IgD-negative memory B cell (primary cell): ENCODE measurements around the gene CHAT. TPM values are rescaled to one million over a fixed set of nuclear protein-coding genes. Genes with fewer than 3 reads are reported as not detected.
A peak's percentile ranks its signal among the peaks of the same experiment; 100 is the strongest.

Source experiments
- H3K27ac Mint-ChIP-seq, 3 donors: one replicate each; pipeline ENCODE4 v1.8.0; 2020 to 2022; ENCODE audit warnings: mild to moderate bottlenecking in 3 of 3, mixed read lengths in 3 of 3, moderate library complexity in 1 of 3
- H3K27me3 Mint-ChIP-seq: one replicate; pipeline ENCODE4 v1.8.0; 2021; ENCODE audit warnings: mixed read lengths
- H3K36me3 Mint-ChIP-seq: one replicate; pipeline ENCODE4 v1.8.0; 2020; ENCODE audit warnings: mild to moderate bottlenecking, mixed read lengths
- H3K4me1 Mint-ChIP-seq, 3 donors: one replicate each; pipeline ENCODE4 v1.8.0; 2020 to 2022; ENCODE audit warnings: mixed read lengths in 3 of 3, mild to moderate bottlenecking in 1 of 3
- H3K4me3 Mint-ChIP-seq, 4 donors: one replicate each; pipeline ENCODE4 v1.8.0; 2020 to 2022; ENCODE audit warnings: mild to moderate bottlenecking in 4 of 4, mixed read lengths in 4 of 4, moderate library complexity in 3 of 4
- H3K9me3 Mint-ChIP-seq, 3 donors: one replicate each; pipeline ENCODE4 v1.8.0; 2020 to 2021; ENCODE audit warnings: mixed read lengths in 3 of 3, mild to moderate bottlenecking in 1 of 3
- polyA plus RNA-seq: library from polyadenylated mRNA; unstranded; fragments of 300-500 nt; fragmentation: Illumina TruSeq; gene quantifications from one replicate; pipeline ENCODE4 v1.2.3, GENCODE V29; 2021

Gene CHAT
- polyA plus RNA-seq, 1 donor from 2014 or later = not detected

DNA sequence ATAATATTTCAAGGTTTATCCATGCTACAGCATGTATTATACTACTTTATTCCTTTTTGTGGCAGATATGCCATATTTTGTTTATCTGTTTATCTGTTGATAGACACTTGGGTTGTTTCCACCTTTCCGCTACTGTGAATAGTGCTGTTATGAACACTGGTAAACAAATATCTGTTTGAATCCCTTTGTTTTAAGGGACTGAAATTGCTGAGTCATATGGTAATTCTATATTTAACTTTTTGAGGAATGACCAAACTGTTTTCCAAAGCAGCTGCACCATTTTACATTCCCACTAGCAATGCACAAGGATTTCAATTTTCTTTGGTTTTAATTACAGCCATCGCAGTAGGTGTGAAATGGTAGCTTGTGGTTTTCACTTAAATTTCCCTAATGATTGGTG, 69.0 kb downstream of the CHAT start:
- no peak overlapping the region for H3K4me3 Mint-ChIP-seq
- no peaks in the 10 kb centered on the region for H3K4me1 Mint-ChIP-seq
- H3K9me3 Mint-ChIP-seq = peaks cover 12 to 27% (median 25%) of the 10 kb centered on the region in 3 donors
- no peaks in the 10 kb centered on the region for H3K36me3 Mint-ChIP-seq
- H3K27me3 Mint-ChIP-seq = peaks cover 28% of the 10 kb centered on the region
- H3K27ac Mint-ChIP-seq = no peak overlapping the region

- Mint-ChIP-seq H3K36me3 (no peaks in the 10 kb centered on the region), H3K4me3 (no peak overlapping the region), H3K27me3 (peaks cover 42% of the 10 kb centered on the region), H3K9me3 (peaks cover 11 to 17% (median 17%) of the 10 kb centered on the region in 3 donors), H3K27ac (no peak overlapping the region), H3K4me1 (no peaks in the 10 kb centered on the region)
These were observed 72.8 kb downstream of the CHAT start for GRCh38 chr10:49686651-49687050.

DNA sequence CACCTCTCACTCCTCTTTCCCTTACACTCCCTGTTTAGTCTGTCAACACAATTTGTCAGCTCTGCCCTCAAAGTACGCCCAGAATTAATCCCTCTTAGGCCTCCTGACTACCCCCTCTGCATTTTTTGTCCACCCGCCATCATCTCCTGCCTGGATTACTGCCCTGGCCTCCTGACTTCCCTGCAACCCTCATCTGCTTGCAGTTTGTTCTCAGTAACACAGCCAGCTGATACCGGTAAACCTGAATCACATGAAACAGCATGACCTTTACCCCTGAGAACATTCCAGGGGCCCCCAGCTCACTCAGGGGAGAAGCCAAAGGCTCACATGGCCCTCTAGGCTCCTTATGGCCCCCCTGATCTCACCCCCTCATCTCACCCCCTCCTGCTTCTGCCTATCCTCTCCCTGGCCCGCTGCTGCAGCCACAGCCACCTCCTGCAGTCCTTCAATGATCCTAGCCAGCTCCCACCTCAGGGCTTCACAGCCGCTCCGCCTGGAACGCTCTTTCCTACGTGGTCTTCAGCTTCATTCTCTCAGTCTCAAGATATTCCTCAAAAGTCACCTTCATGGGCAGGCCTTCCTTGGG, 74.5 kb downstream of the CHAT start:
- peak overlapping the region in 1 of 3 donors; percentile 24 for H3K27ac Mint-ChIP-seq
- no peaks in the 10 kb centered on the region for H3K4me1 Mint-ChIP-seq
- H3K4me3 Mint-ChIP-seq = no peak overlapping the region
- peaks cover 50% of the 10 kb centered on the region for H3K27me3 Mint-ChIP-seq
- H3K36me3 Mint-ChIP-seq = no peaks in the 10 kb centered on the region
- H3K9me3 Mint-ChIP-seq = peaks cover 6 to 19% (median 8%) of the 10 kb centered on the region in 3 donors

- Mint-ChIP-seq H3K4me3 (no peak overlapping the region), H3K9me3 (peaks cover 6 to 22% (median 12%) of the 10 kb centered on the region in 3 donors), H3K27me3 (peaks cover 50% of the 10 kb centered on the region), H3K36me3 (no peaks in the 10 kb centered on the region), H3K4me1 (no peaks in the 10 kb centered on the region), H3K27ac (no peak overlapping the region)
These were observed 75.1 kb downstream of the CHAT start for GRCh38 chr10:49688920-49689319.

DNA sequence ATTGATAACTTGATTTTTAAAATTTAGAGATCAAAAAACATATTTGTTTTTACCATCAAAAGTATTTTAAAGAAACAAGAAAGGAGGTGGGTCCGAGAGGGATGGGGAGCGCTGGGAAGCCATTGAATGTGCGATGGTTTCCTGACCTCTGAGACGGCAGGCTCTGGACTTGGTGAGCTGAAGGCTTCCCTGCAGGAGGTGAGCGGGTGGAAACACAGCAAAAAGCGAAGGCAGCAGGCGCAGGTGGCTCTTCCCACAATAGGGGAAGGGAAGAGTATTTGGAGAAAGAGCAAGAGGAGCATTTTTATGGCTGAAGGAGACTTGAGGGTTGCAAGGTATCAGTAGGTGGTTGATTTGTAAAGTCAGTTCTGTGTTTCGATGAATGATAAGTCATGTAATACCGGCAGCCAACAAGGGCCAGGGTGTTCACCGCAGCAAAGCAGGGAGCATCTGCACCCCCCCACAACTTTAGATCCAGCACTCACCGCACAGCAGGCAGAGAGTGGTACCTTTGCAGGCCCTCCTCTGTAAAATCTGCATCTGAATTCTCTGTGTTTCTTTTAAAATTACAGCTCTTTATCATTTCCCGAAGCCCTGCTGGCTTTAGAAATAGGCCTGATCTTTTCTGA, 76.2 kb downstream of the CHAT start:
- Mint-ChIP-seq H3K27ac (no peak overlapping the region), H3K4me3 (no peak overlapping the region), H3K9me3 (peaks cover 2 to 18% (median 13%) of the 10 kb centered on the region in 3 donors), H3K36me3 (no peaks in the 10 kb centered on the region), H3K27me3 (peaks cover 50% of the 10 kb centered on the region), H3K4me1 (no peaks in the 10 kb centered on the region)

- Mint-ChIP-seq H3K27me3 (peaks cover 49% of the 10 kb centered on the region), H3K4me3 (no peak overlapping the region), H3K4me1 (no peaks in the 10 kb centered on the region), H3K9me3 (peaks cover 4 to 15% (median 13%) of the 10 kb centered on the region in 3 donors), H3K36me3 (no peaks in the 10 kb centered on the region), H3K27ac (no peak overlapping the region)
These were observed 77.0 kb downstream of the CHAT start for GRCh38 chr10:49690698-49691356.

- Mint-ChIP-seq H3K4me3 (no peak overlapping the region), H3K27ac (no peak overlapping the region), H3K27me3 (peaks cover 49% of the 10 kb centered on the region), H3K9me3 (peaks cover 4 to 13% (median 10%) of the 10 kb centered on the region in 3 donors), H3K4me1 (peaks cover 0 to 2% (median 0%) of the 10 kb centered on the region in 3 donors), H3K36me3 (peaks cover 1% of the 10 kb centered on the region)
These were observed 77.8 kb downstream of the CHAT start for GRCh38 chr10:49691588-49691987.

GRCh38 chr10:49694466-49694865, 80.6 kb downstream of the CHAT start:
- peaks cover 0 to 2% (median 0%) of the 10 kb centered on the region in 3 donors for H3K4me1 Mint-ChIP-seq
- peaks cover 2% of the 10 kb centered on the region for H3K36me3 Mint-ChIP-seq
- no peak overlapping the region for H3K27ac Mint-ChIP-seq
- peaks cover 27% of the 10 kb centered on the region for H3K27me3 Mint-ChIP-seq
- peaks cover 2 to 5% (median 5%) of the 10 kb centered on the region in 3 donors for H3K9me3 Mint-ChIP-seq
- no peak overlapping the region for H3K4me3 Mint-ChIP-seq

DNA sequence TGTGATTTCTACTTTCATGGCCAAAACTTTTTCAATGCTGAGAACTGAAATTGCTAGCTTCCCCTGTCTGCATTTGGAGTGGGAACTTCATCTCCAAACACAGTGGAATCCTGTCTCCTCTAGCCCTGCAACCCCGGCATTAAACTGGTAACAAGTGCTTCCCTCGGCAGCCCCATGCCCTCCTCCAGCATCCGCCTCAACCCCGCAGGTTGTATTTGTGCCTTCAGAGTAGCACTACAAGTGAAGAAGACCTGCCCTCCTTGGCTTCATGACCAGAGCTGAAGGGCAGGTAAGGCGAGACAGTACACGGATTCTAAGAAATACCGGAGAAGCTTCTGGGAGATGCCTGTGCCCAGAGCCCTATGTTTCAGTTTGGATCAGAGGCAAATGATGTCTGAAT, 82.5 kb downstream of the CHAT start:
- H3K9me3 Mint-ChIP-seq = peaks cover 2 to 5% (median 5%) of the 10 kb centered on the region in 3 donors
- H3K36me3 Mint-ChIP-seq = peaks cover 4% of the 10 kb centered on the region
- H3K27me3 Mint-ChIP-seq = peaks cover 14% of the 10 kb centered on the region
- H3K4me3 Mint-ChIP-seq = no peak overlapping the region
- H3K4me1 Mint-ChIP-seq = peaks cover 0 to 2% (median 0%) of the 10 kb centered on the region in 3 donors
- no peak overlapping the region for H3K27ac Mint-ChIP-seq

DNA sequence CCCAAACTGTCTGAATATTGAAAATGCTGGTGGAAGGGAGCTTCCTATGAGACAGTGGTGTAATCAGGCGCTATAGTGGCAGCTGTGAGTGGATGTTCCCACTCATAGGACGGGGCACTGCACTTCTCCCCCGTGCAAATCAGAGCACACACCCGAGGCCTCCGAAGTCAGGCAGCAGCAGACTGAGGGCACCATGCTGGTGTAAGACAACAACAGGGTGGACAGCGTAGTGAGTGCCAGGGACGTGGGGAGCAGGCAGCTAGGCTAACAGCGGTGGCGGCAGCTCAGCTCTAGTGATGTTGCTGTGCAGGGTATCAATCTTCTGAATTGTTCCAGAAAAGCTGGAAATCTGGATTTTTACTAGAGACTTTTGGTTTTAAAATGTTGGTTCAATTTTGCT, 84.8 kb downstream of the CHAT start:
- Mint-ChIP-seq H3K27me3 (peaks cover 3% of the 10 kb centered on the region), H3K9me3 (peaks cover under 1 to 3% (median 2%) of the 10 kb centered on the region in 3 donors), H3K4me3 (no peak overlapping the region), H3K36me3 (peaks cover 4% of the 10 kb centered on the region), H3K4me1 (peaks cover 0 to 2% (median 0%) of the 10 kb centered on the region in 3 donors), H3K27ac (no peak overlapping the region)

GRCh38 chr10:49700211-49700610, 86.4 kb downstream of the CHAT start:
- no peak overlapping the region for H3K27ac Mint-ChIP-seq
- H3K36me3 Mint-ChIP-seq = peaks cover 4% of the 10 kb centered on the region
- H3K9me3 Mint-ChIP-seq = peaks cover under 1 to 4% (median 2%) of the 10 kb centered on the region in 3 donors
- H3K4me3 Mint-ChIP-seq = peak overlapping the region in 1 of 4 donors; percentile 14
- peaks cover under 1% of the 10 kb centered on the region for H3K27me3 Mint-ChIP-seq
- peaks cover 0 to 2% (median 0%) of the 10 kb centered on the region in 3 donors for H3K4me1 Mint-ChIP-seq

GRCh38 chr10:49700997-49701396, 87.2 kb downstream of the CHAT start:
- H3K27ac Mint-ChIP-seq = no peak overlapping the region
- H3K27me3 Mint-ChIP-seq = no peaks in the 10 kb centered on the region
- H3K36me3 Mint-ChIP-seq = peaks cover 4% of the 10 kb centered on the region
- no peak overlapping the region for H3K4me3 Mint-ChIP-seq
- H3K9me3 Mint-ChIP-seq = peaks cover 0 to 5% (median 2%) of the 10 kb centered on the region in 3 donors
- H3K4me1 Mint-ChIP-seq = peaks cover 0 to 2% (median 0%) of the 10 kb centered on the region in 3 donors

DNA sequence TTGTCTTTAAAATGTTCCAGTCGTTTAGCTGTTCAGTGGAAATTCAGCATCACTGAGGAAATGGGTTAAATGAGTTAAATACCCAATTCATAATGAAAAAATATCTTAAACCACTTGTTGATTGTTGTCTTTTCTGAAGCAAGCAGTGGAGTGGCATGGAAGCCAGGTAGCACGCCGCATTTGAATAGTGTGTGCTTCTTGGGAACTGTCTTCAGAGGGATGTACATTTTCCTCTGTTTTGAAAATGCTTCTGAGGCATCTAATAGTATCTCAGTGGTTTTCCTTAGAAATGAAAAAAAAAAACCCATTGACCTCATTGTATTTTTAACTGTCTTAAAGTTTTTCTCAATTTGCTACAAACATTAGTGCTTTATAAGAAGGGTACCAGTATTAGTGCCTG, 93.7 kb downstream of the CHAT start:
- Mint-ChIP-seq H3K9me3 (peaks cover 0 to 5% (median 4%) of the 10 kb centered on the region in 3 donors), H3K27ac (no peak overlapping the region), H3K36me3 (no peaks in the 10 kb centered on the region), H3K27me3 (peaks cover 6% of the 10 kb centered on the region), H3K4me3 (no peak overlapping the region), H3K4me1 (no peaks in the 10 kb centered on the region)

GRCh38 chr10:49709934-49710333, 96.1 kb downstream of the CHAT start:
- H3K27ac Mint-ChIP-seq = no peak overlapping the region

GRCh38 chr10:49710966-49711365, 97.1 kb downstream of the CHAT start:
- Mint-ChIP-seq H3K27ac (no peak overlapping the region), H3K4me1 (no peaks in the 10 kb centered on the region), H3K36me3 (no peaks in the 10 kb centered on the region), H3K4me3 (no peak overlapping the region), H3K27me3 (peaks cover 8% of the 10 kb centered on the region), H3K9me3 (peaks cover 0 to 2% (median under 1%) of the 10 kb centered on the region in 3 donors)

More at GRCh38 chr10:49709934-49710333, 96.1 kb downstream of the CHAT start:
- Mint-ChIP-seq H3K4me3 (no peak overlapping the region), H3K4me1 (no peaks in the 10 kb centered on the region), H3K36me3 (no peaks in the 10 kb centered on the region), H3K27me3 (peaks cover 8% of the 10 kb centered on the region), H3K9me3 (peaks cover 0 to 4% (median 3%) of the 10 kb centered on the region in 3 donors)
